Activated CD8-positive, alpha-beta T cell treated with anti-CD3 and anti-CD28 coated beads for 36 hours (primary cell): ENCODE data around the gene MAPKAP1. TPM values are rescaled to one million over a fixed set of nuclear protein-coding genes. Genes with fewer than 3 reads are reported as not detected.

Source experiments
- ATAC-seq: fragments of 200-7000 bp; cut with Tn5 transposase; one replicate; pipeline ENCODE4 v1.10.0; 2021; ENCODE audit warnings: mild to moderate bottlenecking, moderate library complexity
- CTCF ChIA-PET: fragments of 350-600 bp; sonication (Branson Sonifier 250); formaldehyde crosslinking; loops from one replicate; lab custom pipeline; 2021; ENCODE audit warnings: antibody characterized with exemption; lab: Charles Lee
- POLR2A ChIA-PET: fragments of 350-600 bp; sonication (Branson Sonifier 250); formaldehyde crosslinking; loops from one replicate; lab custom pipeline; 2021; ENCODE audit warnings: antibody characterized with exemption; lab: Charles Lee
- DNase-seq: peaks from one replicate; pipeline ENCODE4 v3.0.0-alpha.2; 2020
- H3K27ac Mint-ChIP-seq: one replicate; pipeline ENCODE4 v1.8.0; 2021; ENCODE audit warnings: mild to moderate bottlenecking, mixed read lengths
- H3K27me3 Mint-ChIP-seq: one replicate; pipeline ENCODE4 v1.8.0; 2021; ENCODE audit warnings: mixed read lengths
- H3K36me3 Mint-ChIP-seq: one replicate; pipeline ENCODE4 v1.8.0; 2021; ENCODE audit warnings: low read depth, mixed read lengths
- H3K4me1 Mint-ChIP-seq: one replicate; pipeline ENCODE4 v1.8.0; 2021; ENCODE audit warnings: low read depth, mixed read lengths
- H3K4me3 Mint-ChIP-seq: one replicate; pipeline ENCODE4 v1.8.0; 2021; ENCODE audit warnings: mild to moderate bottlenecking, moderate library complexity, mixed read lengths
- H3K9me3 Mint-ChIP-seq: one replicate; pipeline ENCODE4 v1.8.0; 2021; ENCODE audit warnings: mixed read lengths
- intact Hi-C: fragments of 100-400 bp; cut with micrococcal nuclease; formaldehyde crosslinking; loops from one replicate; pipeline ENCODE4 v1.10.0; 2022
- total RNA-seq, 2 experiments: library from RNA; stranded (reverse); gene quantifications; one replicate each; pipeline ENCODE4 v1.2.3, GENCODE V29; 2021
- TF ChIP-seq, protein P1 (sequence below): fragments of 200-600 bp; IDR thresholded peaks from one replicate; pipeline ENCODE4 v1.8.0; 2022; ENCODE audit warnings: antibody characterized with exemption, mild to moderate bottlenecking

Gene MAPKAP1
- total RNA-seq, 2 experiments from 2014 or later: 58.8 to 62.4 TPM

DNA sequence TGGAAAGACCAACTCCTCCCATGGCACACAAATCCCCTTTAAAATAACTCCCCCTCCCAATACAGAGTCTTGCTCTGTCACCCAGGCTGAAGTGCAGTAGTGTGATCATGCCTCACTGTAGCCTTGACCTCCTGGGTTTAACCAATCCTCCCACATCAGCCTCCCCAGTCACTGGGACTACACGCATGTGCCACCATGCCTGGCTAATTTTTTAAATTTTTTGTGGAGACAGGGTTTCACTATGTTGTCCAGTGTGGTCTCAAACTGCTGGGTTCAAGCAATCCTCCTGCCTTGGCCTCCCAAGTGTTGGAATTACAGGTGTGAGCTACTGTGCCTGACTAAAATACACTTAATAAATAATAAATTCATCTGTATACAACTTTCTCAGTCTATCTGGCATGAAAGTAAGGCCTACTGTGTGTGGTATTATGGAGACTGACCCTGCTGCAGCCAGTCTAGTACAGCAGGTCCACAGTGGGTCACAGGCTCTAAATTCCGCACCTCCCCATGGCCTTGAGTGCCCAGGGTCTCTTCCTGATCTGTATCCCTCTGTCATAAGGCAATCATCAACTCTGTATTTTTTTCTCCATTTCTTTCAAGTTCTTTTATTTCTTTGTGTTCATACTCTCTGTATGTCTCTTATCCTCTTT, 169.4 kb downstream of the MAPKAP1 start:
- intact Hi-C loops: no loop called here
- Mint-ChIP-seq H3K4me1 (no peaks in the 10 kb centered on the region), H3K4me3 (no peak overlapping the region), H3K27me3 (no peaks in the 10 kb centered on the region), H3K36me3 (peaks cover 6% of the 10 kb centered on the region), H3K9me3 (no peaks in the 10 kb centered on the region), H3K27ac (no peak overlapping the region)
- ChIA-PET POLR2A (no interaction called here), CTCF (interaction anchor here (0.6 kb wide), 1 partner anchor 11 kb away, joined by 3 read pairs; no protein-coding TSS in a partner anchor)
- no peak for ATAC-seq
- no peak for DNase-seq
- TF ChIP-seq, protein P1, sequence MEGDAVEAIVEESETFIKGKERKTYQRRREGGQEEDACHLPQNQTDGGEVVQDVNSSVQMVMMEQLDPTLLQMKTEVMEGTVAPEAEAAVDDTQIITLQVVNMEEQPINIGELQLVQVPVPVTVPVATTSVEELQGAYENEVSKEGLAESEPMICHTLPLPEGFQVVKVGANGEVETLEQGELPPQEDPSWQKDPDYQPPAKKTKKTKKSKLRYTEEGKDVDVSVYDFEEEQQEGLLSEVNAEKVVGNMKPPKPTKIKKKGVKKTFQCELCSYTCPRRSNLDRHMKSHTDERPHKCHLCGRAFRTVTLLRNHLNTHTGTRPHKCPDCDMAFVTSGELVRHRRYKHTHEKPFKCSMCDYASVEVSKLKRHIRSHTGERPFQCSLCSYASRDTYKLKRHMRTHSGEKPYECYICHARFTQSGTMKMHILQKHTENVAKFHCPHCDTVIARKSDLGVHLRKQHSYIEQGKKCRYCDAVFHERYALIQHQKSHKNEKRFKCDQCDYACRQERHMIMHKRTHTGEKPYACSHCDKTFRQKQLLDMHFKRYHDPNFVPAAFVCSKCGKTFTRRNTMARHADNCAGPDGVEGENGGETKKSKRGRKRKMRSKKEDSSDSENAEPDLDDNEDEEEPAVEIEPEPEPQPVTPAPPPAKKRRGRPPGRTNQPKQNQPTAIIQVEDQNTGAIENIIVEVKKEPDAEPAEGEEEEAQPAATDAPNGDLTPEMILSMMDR: no peak

DNA sequence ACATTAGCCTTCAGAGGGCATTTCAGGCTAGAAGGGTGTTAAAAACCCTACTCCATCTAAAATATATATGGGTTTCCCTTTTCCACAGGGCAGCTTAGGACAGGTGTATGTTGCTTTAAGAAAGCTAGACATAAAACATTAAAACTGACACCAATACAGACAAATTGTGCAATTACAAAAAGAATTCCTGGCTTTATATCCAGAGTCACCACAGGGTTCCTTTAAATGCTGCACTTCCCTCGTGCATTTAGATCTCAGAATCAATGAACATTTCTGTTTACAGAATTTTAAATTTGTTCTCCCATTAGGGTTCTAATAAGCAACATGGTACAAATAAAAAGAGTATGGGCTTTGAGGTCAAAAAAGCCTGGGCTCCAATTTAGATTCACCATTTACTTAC, 170.2 kb downstream of the MAPKAP1 start:
- no peak for DNase-seq
- H3K4me1 Mint-ChIP-seq: no peaks in the 10 kb centered on the region
- H3K4me3 Mint-ChIP-seq: no peak overlapping the region
- TF ChIP-seq, protein P1: no peak
- POLR2A ChIA-PET: no interaction called here
- H3K9me3 Mint-ChIP-seq: no peaks in the 10 kb centered on the region
- CTCF ChIA-PET: interaction anchor here (0.6 kb wide), 1 partner anchor 10 kb away, joined by 3 read pairs; no protein-coding TSS in a partner anchor
- no peak overlapping the region for H3K27ac Mint-ChIP-seq
- peaks cover 2% of the 10 kb centered on the region for H3K36me3 Mint-ChIP-seq
- no peaks in the 10 kb centered on the region for H3K27me3 Mint-ChIP-seq
- ATAC-seq: no peak
- intact Hi-C loops: no loop called here

DNA sequence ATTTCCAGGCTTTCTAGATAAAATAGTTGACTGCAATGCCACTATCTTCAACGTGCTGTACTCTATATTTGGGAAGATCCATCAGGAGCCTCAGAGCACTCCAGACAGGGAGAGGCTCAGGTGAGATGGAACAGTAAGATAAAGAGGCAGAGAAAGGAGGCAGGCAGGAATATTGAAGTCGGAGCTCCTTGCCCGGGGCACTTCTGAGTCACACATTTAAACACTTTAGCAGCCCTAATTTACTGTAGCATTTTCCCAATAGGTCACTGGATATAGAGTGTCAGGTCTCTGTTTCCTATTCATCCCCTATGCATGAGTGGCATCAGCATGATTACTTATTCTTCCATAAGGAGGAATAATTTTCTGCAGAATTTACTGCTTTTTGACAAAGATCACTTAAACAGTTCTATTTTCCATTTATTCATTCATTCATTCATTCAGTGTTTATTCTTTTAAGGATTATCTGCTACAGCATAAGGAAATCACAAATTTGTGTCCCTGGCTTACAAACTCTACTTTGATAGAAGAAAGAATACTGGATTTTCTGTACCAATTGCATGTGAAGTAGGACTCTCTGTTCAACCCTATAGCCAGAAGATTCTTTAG, 170.7 kb downstream of the MAPKAP1 start:
- ChIA-PET CTCF (interaction anchor here (1.3 to 1.6 kb wide), 2 partner anchors 11 to 14 kb away, joined by 3 to 4 read pairs; no protein-coding TSS in a partner anchor), POLR2A (interaction anchor here (0.7 kb wide), 1 partner anchor 25 kb away, joined by 3 read pairs; no protein-coding TSS in a partner anchor)
- no peaks in the 10 kb centered on the region for H3K9me3 Mint-ChIP-seq
- peaks cover 2% of the 10 kb centered on the region for H3K36me3 Mint-ChIP-seq
- intact Hi-C loops: no loop called here
- ATAC-seq (no peak), DNase-seq (no peak)
- H3K4me1 Mint-ChIP-seq: peaks cover 4% of the 10 kb centered on the region
- TF ChIP-seq, protein P1: no peak
- no peak overlapping the region for H3K27ac Mint-ChIP-seq
- no peak overlapping the region for H3K4me3 Mint-ChIP-seq
- no peaks in the 10 kb centered on the region for H3K27me3 Mint-ChIP-seq

DNA sequence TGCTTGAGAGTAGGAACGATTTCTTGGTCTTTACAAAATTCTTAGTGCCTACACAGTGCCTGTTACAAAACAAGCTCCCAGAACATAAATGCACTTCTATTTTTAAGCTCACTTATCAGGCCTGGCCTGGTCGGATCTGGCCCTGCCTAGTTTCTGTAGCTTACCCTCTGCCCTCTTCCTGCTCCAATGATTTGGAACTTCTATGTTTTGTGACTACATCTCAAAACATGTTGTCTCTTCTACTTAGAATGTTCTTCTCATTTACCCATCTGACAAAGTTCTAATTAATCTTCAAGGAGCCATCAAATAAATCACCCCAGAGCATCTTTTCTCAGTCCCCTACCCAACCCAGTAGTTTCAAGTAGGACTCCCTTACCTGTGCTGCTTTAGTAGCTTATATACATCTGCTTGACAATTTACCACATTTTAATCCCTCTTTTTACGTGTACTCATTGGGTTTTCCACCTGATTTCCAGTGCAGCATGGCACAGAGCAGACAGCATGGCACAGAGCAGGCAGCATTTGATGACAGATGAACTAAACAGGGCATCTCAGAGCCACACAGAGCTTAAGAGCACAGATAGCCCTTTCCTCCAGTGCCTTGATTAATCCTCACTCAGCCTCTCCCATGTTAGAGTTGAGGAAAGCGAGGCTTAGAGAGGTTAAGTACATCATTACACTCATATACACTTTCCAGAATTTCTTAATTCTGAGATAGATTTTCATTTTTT, 171.9 kb downstream of the MAPKAP1 start:
- Mint-ChIP-seq H3K9me3 (no peaks in the 10 kb centered on the region), H3K27ac (no peak overlapping the region), H3K27me3 (no peaks in the 10 kb centered on the region), H3K36me3 (no peaks in the 10 kb centered on the region), H3K4me1 (peaks cover 15% of the 10 kb centered on the region), H3K4me3 (no peak overlapping the region)
- CTCF ChIA-PET: interaction anchor here (0.9 to 1.6 kb wide), 4 partner anchors 10 to 127 kb away, joined by 3 to 4 read pairs (median 4); no protein-coding TSS in a partner anchor
- TF ChIP-seq, protein P1: no peak
- POLR2A ChIA-PET: no interaction called here
- intact Hi-C loops: no loop called here
- DNase-seq: no peak
- no peak for ATAC-seq
